NCI-H1436 (cell line): Measurements from ENCODE around the gene CCR8.
"Not testable (repeated sequence)": the region's sequence is repeated elsewhere in the genome, so short reads cannot be mapped to it uniquely, and the experiment has no call there.

ENCODE experiments used
- DNase-seq: peaks from one replicate; lab custom pipeline; 2025; lab: John Stamatoyannopoulos, UW

The CCR8 gene

GRCh38 chr3:39315420-39315819, 14.1 kb upstream of the CCR8 start:
- DNase-seq: no peak

- DNase-seq: no peak
These were observed 11.8 kb upstream of the CCR8 start for GRCh38 chr3:39317571-39318169.

DNA sequence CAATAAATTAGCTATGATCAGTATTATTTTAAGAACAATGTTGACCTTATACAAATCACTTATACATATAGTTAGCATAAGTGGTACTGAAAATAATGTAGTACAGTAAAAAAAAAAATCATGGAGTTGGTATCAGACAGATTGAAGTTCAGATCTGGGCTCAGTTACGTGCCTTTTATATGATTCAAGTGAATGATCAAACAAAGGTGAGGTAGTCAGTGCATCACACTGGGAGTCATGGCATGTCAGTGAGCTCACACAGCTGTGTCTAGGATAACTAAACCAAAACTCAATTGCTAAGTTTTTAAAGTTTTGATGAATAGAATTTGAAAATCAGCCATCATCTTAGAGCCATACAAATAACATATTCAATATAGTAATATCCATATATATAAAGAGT, 11.2 kb upstream of the CCR8 start:
- DNase-seq: no peak

- no peak for DNase-seq
These were observed 10.3 kb upstream of the CCR8 start for GRCh38 chr3:39319249-39319648.

DNA sequence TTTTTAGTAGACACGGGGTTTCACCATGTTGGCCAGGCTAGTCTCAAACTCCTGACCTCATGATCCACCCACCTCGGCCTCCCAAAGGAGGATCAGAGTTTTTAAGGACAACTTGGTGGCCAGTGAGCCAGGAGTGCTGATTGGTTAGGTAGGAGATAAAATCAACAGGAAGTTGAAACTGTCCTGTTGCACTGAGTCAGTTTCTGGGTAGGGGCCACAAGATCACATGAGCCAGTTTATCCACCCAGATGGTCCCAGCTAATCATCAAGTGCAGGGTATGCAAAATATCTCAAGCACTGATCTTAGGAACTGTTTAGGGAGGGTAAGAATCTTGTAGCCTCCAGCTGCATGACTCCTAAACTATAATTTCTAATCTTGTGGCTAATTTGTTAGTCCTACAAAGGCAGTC, 7.9 kb upstream of the CCR8 start:
- DNase-seq: not testable (repeated sequence)

- DNase-seq: not testable (repeated sequence)
These were observed 7.2 kb upstream of the CCR8 start for GRCh38 chr3:39322209-39322715.

- DNase-seq: no peak
These were observed 6.6 kb upstream of the CCR8 start for GRCh38 chr3:39322936-39323335.

GRCh38 chr3:39323494-39323893, 6.0 kb upstream of the CCR8 start:
- no peak for DNase-seq

GRCh38 chr3:39325236-39325635, 4.3 kb upstream of the CCR8 start:
- DNase-seq: no peak

- DNase-seq: no peak
These were observed 2.3 kb upstream of the CCR8 start for GRCh38 chr3:39327053-39327745.

- no peak for DNase-seq
These were observed 1.7 kb upstream of the CCR8 start for GRCh38 chr3:39327746-39328349.

DNA sequence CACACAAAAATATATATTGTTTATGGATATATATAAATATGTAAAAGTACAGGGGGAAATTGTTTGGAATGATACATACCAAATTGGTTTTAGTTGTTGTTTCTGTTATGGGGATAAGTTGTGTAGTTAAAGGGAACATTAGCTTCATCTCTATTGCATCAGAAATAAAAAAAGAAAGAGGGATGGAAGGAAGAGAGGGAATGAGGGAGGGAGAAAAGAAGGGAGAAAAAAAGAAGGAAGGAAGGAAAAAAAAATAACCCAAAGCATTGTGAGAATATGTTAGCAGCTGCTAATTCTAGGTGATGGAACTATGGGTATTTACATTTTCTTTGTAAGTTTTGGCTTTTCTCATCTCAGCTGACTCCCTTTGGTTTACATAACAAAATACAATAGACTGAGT, 1.3 kb downstream of the CCR8 start:
- DNase-seq: no peak

DNA sequence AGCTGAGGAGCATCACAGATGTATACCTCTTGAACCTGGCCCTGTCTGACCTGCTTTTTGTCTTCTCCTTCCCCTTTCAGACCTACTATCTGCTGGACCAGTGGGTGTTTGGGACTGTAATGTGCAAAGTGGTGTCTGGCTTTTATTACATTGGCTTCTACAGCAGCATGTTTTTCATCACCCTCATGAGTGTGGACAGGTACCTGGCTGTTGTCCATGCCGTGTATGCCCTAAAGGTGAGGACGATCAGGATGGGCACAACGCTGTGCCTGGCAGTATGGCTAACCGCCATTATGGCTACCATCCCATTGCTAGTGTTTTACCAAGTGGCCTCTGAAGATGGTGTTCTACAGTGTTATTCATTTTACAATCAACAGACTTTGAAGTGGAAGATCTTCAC, 3.0 kb downstream of the CCR8 start:
- no peak for DNase-seq

- DNase-seq: no peak
These were observed 4.1 kb downstream of the CCR8 start for GRCh38 chr3:39333607-39334006.

DNA sequence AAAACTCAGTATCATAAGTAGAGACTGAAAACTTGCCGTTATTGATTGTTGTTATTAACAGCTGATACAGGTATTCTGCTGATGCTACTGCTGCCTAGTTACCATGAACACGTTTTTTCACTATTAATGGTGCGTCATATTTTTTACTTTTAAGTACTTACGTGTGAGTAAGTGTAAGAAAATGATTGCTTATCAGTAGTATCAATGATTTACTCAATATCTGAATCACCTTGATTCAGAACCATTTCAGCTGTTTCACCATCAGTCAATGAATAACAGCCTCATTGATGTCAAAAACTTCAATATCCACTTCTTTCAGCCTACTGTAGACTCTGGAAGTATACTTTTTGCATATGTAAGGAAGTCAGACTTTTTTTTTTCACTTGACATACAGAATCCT, 4.7 kb downstream of the CCR8 start:
- no peak for DNase-seq

DNA sequence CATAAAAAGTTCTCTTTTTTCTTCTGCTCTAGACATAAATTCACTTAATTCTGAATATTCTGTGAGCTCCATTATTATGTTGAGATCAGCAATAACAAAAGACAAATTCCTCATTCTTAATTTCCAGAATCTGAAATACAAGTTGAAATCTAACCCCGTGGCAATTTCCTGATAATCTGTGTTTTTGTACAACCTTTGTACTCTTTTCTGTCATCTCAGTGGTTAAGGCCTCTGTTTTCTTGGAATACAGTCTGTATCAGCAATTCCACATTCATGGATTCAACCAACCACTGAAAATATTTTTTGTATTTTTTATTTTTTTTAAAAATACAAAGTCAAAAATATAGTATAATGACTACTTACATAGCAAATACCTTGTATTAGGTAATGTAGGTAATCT, 8.7 kb downstream of the CCR8 start:
- no peak for DNase-seq

- DNase-seq: no peak
These were observed 9.6 kb downstream of the CCR8 start for GRCh38 chr3:39339086-39339485.

DNA sequence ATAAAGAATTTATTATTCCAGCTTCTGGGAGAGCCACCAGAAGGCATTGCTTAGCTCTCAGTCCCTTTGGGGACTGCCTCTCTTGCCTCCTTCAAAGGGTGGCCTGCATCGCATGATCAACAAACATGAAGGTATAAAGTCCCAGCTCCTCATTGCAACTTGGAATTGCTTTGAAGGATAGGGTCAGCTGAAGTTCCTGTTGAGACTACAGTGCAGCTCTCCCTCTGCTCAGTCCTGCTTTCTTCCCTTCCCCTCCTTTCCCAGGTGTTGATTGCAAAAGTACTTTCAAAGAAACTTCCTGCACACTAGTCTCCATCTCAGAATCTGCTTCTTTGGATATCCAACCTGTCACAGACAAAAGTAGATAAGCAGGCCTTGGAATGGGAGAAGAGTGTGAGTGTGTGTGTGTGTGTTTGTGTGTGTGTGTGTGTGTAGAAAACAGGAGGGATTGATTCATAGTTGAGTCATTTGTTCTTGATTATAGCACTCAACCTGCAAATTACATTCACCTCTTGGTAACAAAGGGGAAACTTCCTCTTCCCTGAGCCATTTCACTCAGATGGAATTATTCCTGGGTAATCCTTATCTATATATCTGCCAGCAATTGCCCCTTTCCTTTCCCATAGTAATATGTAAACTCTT, 13.7 kb downstream of the CCR8 start:
- DNase-seq: no peak

DNA sequence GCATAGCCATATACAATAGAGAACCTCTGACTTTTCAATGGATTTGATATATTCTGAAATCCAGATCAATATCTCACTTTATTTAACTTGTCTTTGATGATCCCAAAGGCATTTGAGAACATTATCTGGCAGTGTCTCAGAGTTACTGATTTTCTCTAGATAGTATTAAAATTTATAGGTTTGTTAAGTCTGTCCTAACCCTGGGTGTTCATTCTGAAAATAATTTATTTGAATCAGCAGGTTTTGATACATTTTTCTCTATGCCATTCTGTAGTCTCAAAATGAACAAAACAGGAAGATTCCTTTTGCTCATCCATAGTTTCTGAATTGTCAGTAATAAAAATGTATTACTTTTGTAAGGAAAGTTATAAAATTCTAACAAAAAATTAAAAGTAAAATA, 14.3 kb downstream of the CCR8 start:
- DNase-seq: no peak

GRCh38 chr3:39344746-39345344, 15.3 kb downstream of the CCR8 start:
- DNase-seq: no peak

- no peak for DNase-seq
These were observed 17.5 kb downstream of the CCR8 start for GRCh38 chr3:39346785-39347585.

- DNase-seq: no peak
These were observed 18.0 kb downstream of the CCR8 start for GRCh38 chr3:39347586-39347876.
